K562 (cell line): Measurements from ENCODE around the gene RSPH1. TPM values are rescaled to one million over a fixed set of nuclear protein-coding genes. Genes with fewer than 3 reads are reported as not detected.

Experiments
- ATAC-seq: fragments of 200-7000 bp; cut with Tn5 transposase; 3 replicates; pipeline ENCODE4 v1.9.1; 2020; ENCODE audit warnings: moderate library complexity
- BruUV-seq: library from RNA; stranded (reverse); fragments of 400-500 nt; replicated peaks from 2 replicates; lab custom pipeline; 2021; lab: Mats Ljungman, UMichigan
- CTCF ChIA-PET: fragments of 300-600 bp; formaldehyde crosslinking; extraction: SDS; loops from one replicate; lab custom pipeline; 2021; ENCODE audit warnings: low intra/inter-chr PET ratio; lab: Yijun Ruan, JAX
- POLR2A ChIA-PET: fragments of 300-600, 350-650 bp; sonication (Branson Sonifier 250); formaldehyde crosslinking; extraction: SDS; loops from one replicate; lab custom pipeline; 2021; ENCODE audit warnings: antibody characterized with exemption, inconsistent platforms; lab: Yijun Ruan, JAX
- DNase-seq, 4 experiments: peaks; one replicate each; pipeline versions ENCODE4 v3.0.0 to v3.0.0-alpha.2; 2011 to 2018; ENCODE audit warnings: low spot score in 3 of 4, mixed read lengths in 3 of 4; ENCODE audit errors: extremely low read depth in 1 of 4
- FAIRE-seq: peaks from 2 replicates; lab custom pipeline; 2011; peaks lifted over from hg19 to GRCh38; lab: Jason Lieb, UNC
- H2AFZ ChIP-seq: 2 replicates; pipeline ENCODE4 v1.6.0; 2011; ENCODE audit warnings: low read depth, low read length, control low read depth, inconsistent platforms
- H3K27ac ChIP-seq: fragments of 200-600 bp; 3 replicates; pipeline ENCODE4 v1.8.0; 2011; ENCODE audit warnings: low read depth, mild to moderate bottlenecking, control low read depth, inconsistent platforms, low read length, moderate library complexity, mixed read lengths; ENCODE audit errors: extremely low read depth
- H3K27me3 ChIP-seq, 2 experiments: fragments of 300-600 bp in 1 of 2; 2 replicates in 1 of 2; 3 replicates in 1 of 2; pipeline versions ENCODE4 v1.6.0 to v1.8.0; 2011; ENCODE audit warnings: inconsistent platforms in 2 of 2, low read length in 2 of 2, mild to moderate bottlenecking in 1 of 2, mixed read lengths in 1 of 2, moderate library complexity in 1 of 2; ENCODE audit not compliant: control insufficient read depth in 2 of 2, insufficient read depth in 2 of 2
- H3K36me3 ChIP-seq: fragments of 300-600 bp; 3 replicates; pipeline ENCODE4 v1.8.0; 2011; ENCODE audit warnings: mild to moderate bottlenecking, low read length, inconsistent platforms; ENCODE audit not compliant: control insufficient read depth, insufficient read depth
- H3K4me1 ChIP-seq, 2 experiments: fragments of 200-600 bp in 1 of 2; replicated peaks in 1 of 2; 2 replicates in 1 of 2; 3 replicates in 1 of 2; pipeline versions ENCODE4 v1.5.1 to v1.8.0; 2011; ENCODE audit warnings: inconsistent platforms in 2 of 2, low read length in 2 of 2, mild to moderate bottlenecking in 1 of 2, mixed read lengths in 1 of 2, moderate library complexity in 1 of 2; ENCODE audit not compliant: control insufficient read depth in 2 of 2, insufficient read depth in 2 of 2
- H3K4me2 ChIP-seq: 2 replicates; pipeline ENCODE4 v1.6.1; 2011; ENCODE audit warnings: low read length, control low read depth, inconsistent platforms, mixed read lengths; ENCODE audit not compliant: insufficient read depth
- H3K4me3 ChIP-seq: fragments of 200-600 bp; sonication (generic), shearing (Covaris generic); 2 replicates; pipeline ENCODE4 v1.5.1; 2016; ENCODE audit warnings: control low read depth, inconsistent platforms
- H3K79me2 ChIP-seq: fragments of 200-600 bp; 3 replicates; pipeline ENCODE4 v1.8.0; 2011; ENCODE audit warnings: low read length, inconsistent platforms; ENCODE audit not compliant: control insufficient read depth, insufficient read depth
- H3K9ac ChIP-seq, 2 experiments: 2 replicates each; pipeline versions ENCODE4 v1.6.0 to v1.6.1; 2011; ENCODE audit warnings: low read depth in 2 of 2, low read length in 2 of 2, control low read depth in 1 of 2, inconsistent platforms in 1 of 2, mild to moderate bottlenecking in 1 of 2, mixed read lengths in 1 of 2; ENCODE audit not compliant: insufficient read depth in 1 of 2
- H3K9me1 ChIP-seq: one replicate; pipeline ENCODE4 v1.6.0; 2011; ENCODE audit warnings: inconsistent platforms, mild to moderate bottlenecking, low read length, moderate library complexity; ENCODE audit not compliant: control insufficient read depth, insufficient read depth
- H3K9me3 ChIP-seq: replicated peaks from 2 replicates; pipeline ENCODE4 v1.5.1; 2011; ENCODE audit warnings: low read depth, low read length, inconsistent platforms; ENCODE audit not compliant: control insufficient read depth, insufficient read depth
- H4K20me1 ChIP-seq: replicated peaks from 2 replicates; pipeline ENCODE4 v1.6.1; 2011; ENCODE audit warnings: low read length, inconsistent platforms, mixed read lengths; ENCODE audit not compliant: control insufficient read depth, insufficient read depth
- CHD2 ChIP-seq: IDR thresholded peaks from 2 replicates; pipeline ENCODE4 v1.6.1; 2011; ENCODE audit warnings: low read depth, low read length
- EGR1 ChIP-seq: fragments of 450-650 bp; conservative IDR thresholded peaks from 2 replicates; pipeline ENCODE4 v1.6.1; 2017; ENCODE audit warnings: mild to moderate bottlenecking
- FOXM1 ChIP-seq, 2 experiments: fragments of 450-650 bp in 1 of 2; sonication (generic) in 1 of 2; formaldehyde crosslinking in 1 of 2; IDR thresholded peaks; 2 replicates each; pipeline versions ENCODE4 v1.6.1 to v1.9.0; 2017 to 2022; ENCODE audit warnings: low read depth in 2 of 2, mild to moderate bottlenecking in 2 of 2, missing genetic modification reagents in 1 of 2, moderate library complexity in 1 of 2
- NFXL1 ChIP-seq: fragments of 450-650 bp; formaldehyde crosslinking; IDR thresholded peaks from 2 replicates; pipeline ENCODE4 v1.4.0; 2021; ENCODE audit warnings: mild to moderate bottlenecking
- NR1H2 ChIP-seq: sonication (generic); formaldehyde crosslinking; IDR thresholded peaks from 2 replicates; pipeline ENCODE4 v1.4.0; 2020; ENCODE audit warnings: mild to moderate bottlenecking, missing genetic modification reagents
- OTX1 ChIP-seq: fragments of 450-650 bp; formaldehyde crosslinking; IDR thresholded peaks from 2 replicates; pipeline ENCODE4 v1.4.0; 2022; ENCODE audit warnings: mild to moderate bottlenecking
- POLR2H ChIP-seq: IDR thresholded peaks from 2 replicates; pipeline ENCODE4 v1.6.1; 2016; ENCODE audit warnings: missing genetic modification characterization, low read depth, mild to moderate bottlenecking, control low read depth, missing compliant biosample characterization, moderate library complexity
- RBM25 ChIP-seq: fragments of 200-400 bp; formaldehyde crosslinking; IDR thresholded peaks from 2 replicates; pipeline ENCODE4 v1.6.1; 2018; ENCODE audit warnings: low read length, low read depth, moderate library complexity; ENCODE audit not compliant: severe bottlenecking
- ZNF134 ChIP-seq: fragments of 250-450 bp; sonication (Bioruptor Pico); conservative IDR thresholded peaks from 2 replicates; pipeline ENCODE4 v1.4.0; 2020
- ZNF146 ChIP-seq: IDR thresholded peaks from one replicate; pipeline ENCODE4 v1.6.1; 2018; ENCODE audit warnings: missing compliant biosample characterization; ENCODE audit not compliant: unreplicated experiment
- ZNF197 ChIP-seq: fragments of 200-800 bp; sonication (Bioruptor generic); IDR thresholded peaks from 2 replicates; pipeline ENCODE4 v1.6.1; 2016; ENCODE audit warnings: low read depth, missing genetic modification characterization, missing compliant biosample characterization
- ZNF41 ChIP-seq: fragments of 250-450 bp; sonication (Bioruptor Pico); conservative IDR thresholded peaks from 2 replicates; pipeline ENCODE4 v1.4.0; 2020; ENCODE audit warnings: mild to moderate bottlenecking
- WGBS: fragments of 100-300 bp; shearing (Covaris generic); methylation state at CpG from one replicate; pipeline ENCODE4 v1.1.6; 2016; ENCODE audit warnings: low coverage, mixed read lengths; ENCODE audit not compliant: insufficient coverage; ENCODE audit errors: missing lambda C conversion rate; 5-methylcytosine and 5-hydroxymethylcytosine counted together
- in situ Hi-C: fragments of 300-500 bp; cut with MboI; formaldehyde crosslinking; loops from 4 replicates; pipeline ENCODE4 v1.15.0; 2018; ENCODE audit warnings: inconsistent platforms, mixed read lengths
- intact Hi-C: fragments of 100-400 bp; cut with micrococcal nuclease; formaldehyde crosslinking; loops from 2 replicates; pipeline ENCODE4 v1.14.2; 2022
- polyA plus RNA-seq, 8 experiments: library from polyadenylated mRNA; depleted of rRNA in 4 of 8; stranded (reverse) in 5 of 8; unstranded in 3 of 8; fragments of >200 nt; fragmentation: Nextera tagmentation in 2 of 8; fragmentation: Illumina TruSeq in 1 of 8; extraction: Ambion mirVana in 2 of 8; extraction: Trizol in 1 of 8; gene quantifications; 2 replicates each; pipeline versions ENCODE4 v1.2.1 to v1.2.3, GENCODE V29; 2011 to 2014; ENCODE audit warnings: inconsistent platforms in 1 of 8, missing spikeins in 1 of 8
- total RNA-seq, 7 experiments: library from RNA; depleted of rRNA in 6 of 7; stranded (reverse); fragments of >200 nt in 6 of 7; fragmentation: Illumina TruSeq in 2 of 7; extraction: Trizol in 2 of 7; gene quantifications; 2 replicates each; pipeline versions ENCODE4 v1.2.1 to v1.2.3, GENCODE V29; 2011 to 2021; ENCODE audit warnings: low replicate concordance in 1 of 7

Gene RSPH1
- total and polyA plus RNA-seq, 9 of the 15 experiments (the other 6 are each of a cell fraction or from before 2014, with no cell fraction given), result 0.17 TPM; not detected in 8

GRCh38 chr21:42456457-42456856 lies 39.6 kb downstream of the RSPH1 start:
- no peak overlapping the region for H3K9ac ChIP-seq
- FAIRE-seq (peak; percentile 23), DNase-seq (peak in 1 of 4 experiments; percentile 28), ATAC-seq (peak; percentile 28)
- H2AFZ ChIP-seq, result no peak overlapping the region; the same call in 1 of the 2 replicates
- intact Hi-C loops, result loop anchor here (10.0 kb wide), 1 partner anchor 122 kb away; no protein-coding TSS in a partner anchor
- POLR2A ChIA-PET, result interaction anchor here (0.6 to 0.7 kb wide), 2 partner anchors 52 to 90 kb away, joined by 3 read pairs; no protein-coding TSS in a partner anchor
- H4K20me1 ChIP-seq, result no peaks in the 10 kb centered on the region
- BruUV-seq, result no TSS peak
- CTCF ChIA-PET, result no interaction called here
- no peaks in the 10 kb centered on the region for H3K9me1 ChIP-seq
- peaks cover 6 to 49% of the 10 kb centered on the region in 2 experiments; a peak in 4 of 5 replicates for H3K27me3 ChIP-seq
- H3K4me3 ChIP-seq, result no peak overlapping the region
- TF ChIP-seq EGR1, result peak; percentile 73
- TF ChIP-seq ZNF41, result no peak
- no peak for TF ChIP-seq ZNF146 (CRISPR knock-in tag)
- no peaks in the 10 kb centered on the region for H3K79me2 ChIP-seq
- H3K36me3 ChIP-seq, result no peaks in the 10 kb centered on the region
- no peak overlapping the region for H3K4me2 ChIP-seq
- in situ Hi-C loops, result no loop called here
- peaks cover 0 to 5% of the 10 kb centered on the region in 2 experiments; a peak in 1 of 5 replicates for H3K4me1 ChIP-seq
- no peak overlapping the region for H3K27ac ChIP-seq
- 5% methylated on average over 8 of the region's 8 CpGs for WGBS
- no peaks in the 10 kb centered on the region for H3K9me3 ChIP-seq

- no TSS peak for BruUV-seq
- ChIA-PET CTCF (interaction anchor here (0.6 kb wide), 1 partner anchor 294 kb away, joined by 3 read pairs; no protein-coding TSS in a partner anchor), POLR2A (no interaction called here)
- Histone ChIP-seq H3K27me3 (peaks cover 6 to 48% of the 10 kb centered on the region in 2 experiments; a peak in 4 of 5 replicates), H3K79me2 (no peaks in the 10 kb centered on the region), H4K20me1 (no peaks in the 10 kb centered on the region), H3K9ac (no peak overlapping the region), H3K4me2 (no peak overlapping the region), H3K36me3 (no peaks in the 10 kb centered on the region), H2AFZ (no peak overlapping the region), H3K27ac (no peak overlapping the region), H3K4me1 (peaks cover 0 to 5% of the 10 kb centered on the region in 2 experiments; a peak in 1 of 5 replicates), H3K4me3 (no peak overlapping the region), H3K9me1 (no peaks in the 10 kb centered on the region), H3K9me3 (no peaks in the 10 kb centered on the region)
- 1% methylated on average over 10 of the region's 10 CpGs for WGBS
- ATAC-seq (no peak), DNase-seq (no peak), FAIRE-seq (no peak)
- in situ Hi-C loops (no loop called here), intact Hi-C loops (loop anchor here (10.0 kb wide), 1 partner anchor 121 kb away; no protein-coding TSS in a partner anchor)
- TF ChIP-seq ZNF197 (CRISPR knock-in tag), result no peak
- peak; percentile 44; the same call in 1 of the 2 replicates for TF ChIP-seq FOXM1 (IDR thresholded peaks at IDR 0.05; ENCODE audit: low read depth)
- TF ChIP-seq FOXM1 (CRISPR knock-in tag; IDR thresholded peaks at IDR 0.05; ENCODE audit: low read depth), result no peak
- TF ChIP-seq NFXL1, result no peak
- TF ChIP-seq POLR2H, result no peak
- TF ChIP-seq CHD2, result no peak
- TF ChIP-seq RBM25, result peak; percentile 41
- TF ChIP-seq ZNF134, result peak; percentile 99
- TF ChIP-seq NR1H2 (CRISPR knock-in tag), result no peak
- TF ChIP-seq OTX1 (CRISPR knock-in tag), result no peak
Observed at GRCh38 chr21:42455754-42456440, 40.1 kb downstream of the RSPH1 start.
